Measurements from ENCODE around the gene SLC16A10. TPM values are rescaled to one million over a fixed set of nuclear protein-coding genes. Genes with fewer than 3 reads are reported as not detected.

Gene SLC16A10
- total RNA-seq, 5 donors from 2014 or later (not counting 1 experiment from before 2014, with no cell fraction given), result 10.2 to 16.5 (median 14.3) TPM

- H3K9me3 ChIP-seq, result peaks cover 10% of the 10 kb centered on the region
- no peaks in the 10 kb centered on the region for H3K27me3 ChIP-seq (replicated peaks in 1 of 2; ENCODE audit: control insufficient read depth in 2 of 2, extremely low read depth in 1 of 2, insufficient read depth in 2 of 2, low read length in 1 of 2)
- peaks cover 0 to 6% (median 0%) of the 10 kb centered on the region in 3 donors for H3K4me1 Mint-ChIP-seq
- no peak overlapping the region for H3K27ac ChIP-seq (ENCODE audit: low read length)
- POLR2A ChIA-PET, result interaction anchor here in 1 of 2 donors (0.6 kb wide), 1 partner anchor 11 kb away, joined by 3 read pairs; no protein-coding TSS in a partner anchor
- H3K9me3 Mint-ChIP-seq, result peaks cover 11 to 30% (median 19%) of the 10 kb centered on the region in 3 donors
- H3K4me1 ChIP-seq (ENCODE audit: control insufficient read depth in 1 of 2, extremely low read depth in 1 of 2, insufficient read depth in 2 of 2, low read length in 2 of 2), result no peaks in the 10 kb centered on the region
- H3K27ac Mint-ChIP-seq, result no peak overlapping the region
- ATAC-seq (replicated peaks in 1 of 4), result no peak
- no peaks in the 10 kb centered on the region for H3K27me3 Mint-ChIP-seq
- H3K4me3 Mint-ChIP-seq, result no peak overlapping the region
- H3K4me3 ChIP-seq (ENCODE audit: control insufficient read depth in 1 of 2, extremely low read depth in 1 of 2, low read length in 1 of 2), result no peak overlapping the region
- WGBS (ENCODE audit: insufficient coverage), result 83% methylated on average over 1 of the region's 2 CpGs
- H3K36me3 Mint-ChIP-seq, result peaks cover 78% of the 10 kb centered on the region
- DNase-seq, result no peak
- H3K36me3 ChIP-seq (ENCODE audit: control insufficient read depth in 2 of 2, extremely low read depth in 1 of 2, insufficient read depth in 1 of 2, low read length in 1 of 2), result peaks cover 8 to 37% of the 10 kb centered on the region in 2 donors
- CTCF ChIA-PET, result interaction anchor here in 1 of 2 donors (1.0 kb wide), 1 partner anchor 49 kb away, joined by 5 read pairs; no protein-coding TSS in a partner anchor
Measured at GRCh38 chr6:111276335-111276734, 189.0 kb downstream of the SLC16A10 start.

DNA sequence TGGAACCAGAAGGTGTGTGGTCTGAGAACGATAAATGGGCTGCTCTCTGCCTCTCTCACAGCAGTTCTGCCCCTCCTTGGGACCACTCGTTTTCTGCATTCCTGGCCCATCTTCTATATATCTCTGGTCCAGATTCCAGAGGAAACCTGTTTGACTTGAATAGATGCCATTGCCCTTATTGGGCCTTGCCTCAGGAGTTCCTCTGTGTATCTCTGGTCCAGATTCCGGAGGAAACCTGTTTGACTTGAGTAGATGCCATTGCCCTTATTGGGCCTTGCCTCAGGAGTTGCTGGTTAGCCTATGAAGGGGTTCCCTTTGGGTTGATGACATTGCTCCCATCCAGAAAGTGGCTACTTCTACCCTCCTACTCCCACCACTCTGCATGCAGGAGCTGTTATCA, 189.4 kb downstream of the SLC16A10 start:
- Histone ChIP-seq H3K27ac (ENCODE audit: low read length) (no peak overlapping the region), H3K4me3 (ENCODE audit: control insufficient read depth in 1 of 2, extremely low read depth in 1 of 2, low read length in 1 of 2) (no peak overlapping the region), H3K4me1 (ENCODE audit: control insufficient read depth in 1 of 2, extremely low read depth in 1 of 2, insufficient read depth in 2 of 2, low read length in 2 of 2) (no peaks in the 10 kb centered on the region), H3K36me3 (ENCODE audit: control insufficient read depth in 2 of 2, extremely low read depth in 1 of 2, insufficient read depth in 1 of 2, low read length in 1 of 2) (peaks cover 8 to 37% of the 10 kb centered on the region in 2 donors), H3K9me3 (peaks cover 10% of the 10 kb centered on the region), H3K27me3 (replicated peaks in 1 of 2; ENCODE audit: control insufficient read depth in 2 of 2, extremely low read depth in 1 of 2, insufficient read depth in 2 of 2, low read length in 1 of 2) (no peaks in the 10 kb centered on the region)
- Mint-ChIP-seq H3K36me3 (peaks cover 80% of the 10 kb centered on the region), H3K27ac (no peak overlapping the region), H3K4me3 (no peak overlapping the region), H3K9me3 (peaks cover 11 to 30% (median 19%) of the 10 kb centered on the region in 3 donors), H3K27me3 (no peaks in the 10 kb centered on the region), H3K4me1 (peaks cover 0 to 6% (median 0%) of the 10 kb centered on the region in 3 donors)
- 80% methylated on average over 3 of the region's 3 CpGs for WGBS (ENCODE audit: insufficient coverage)
- ATAC-seq (replicated peaks in 1 of 4), result no peak
- no peak for DNase-seq
- ChIA-PET POLR2A (interaction anchor here in 1 of 2 donors (0.6 kb wide), 1 partner anchor 206 kb away, joined by 5 read pairs; the partner anchor contains the start of gene REV3L), CTCF (no interaction called here)

GRCh38 chr6:111277819-111278218, 190.5 kb downstream of the SLC16A10 start:
- ATAC-seq (replicated peaks in 1 of 4) (no peak), DNase-seq (no peak)
- H3K4me1 Mint-ChIP-seq, result peaks cover 0 to 6% (median 0%) of the 10 kb centered on the region in 3 donors
- ChIA-PET POLR2A (no interaction called here), CTCF (no interaction called here)
- no peak overlapping the region for H3K27ac ChIP-seq (ENCODE audit: low read length)
- H3K4me3 Mint-ChIP-seq, result no peak overlapping the region
- H3K9me3 ChIP-seq, result peaks cover 10% of the 10 kb centered on the region
- H3K36me3 ChIP-seq (ENCODE audit: control insufficient read depth in 2 of 2, extremely low read depth in 1 of 2, insufficient read depth in 1 of 2, low read length in 1 of 2), result peaks cover 8 to 37% of the 10 kb centered on the region in 2 donors
- peaks cover 89% of the 10 kb centered on the region for H3K36me3 Mint-ChIP-seq
- no peak overlapping the region for H3K27ac Mint-ChIP-seq
- H3K27me3 Mint-ChIP-seq, result no peaks in the 10 kb centered on the region
- H3K27me3 ChIP-seq (replicated peaks in 1 of 2; ENCODE audit: control insufficient read depth in 2 of 2, extremely low read depth in 1 of 2, insufficient read depth in 2 of 2, low read length in 1 of 2), result no peaks in the 10 kb centered on the region
- H3K4me3 ChIP-seq (ENCODE audit: control insufficient read depth in 1 of 2, extremely low read depth in 1 of 2, low read length in 1 of 2), result no peak overlapping the region
- 90% methylated on average over 1 of the region's 1 CpG for WGBS (ENCODE audit: insufficient coverage)
- H3K4me1 ChIP-seq (ENCODE audit: control insufficient read depth in 1 of 2, extremely low read depth in 1 of 2, insufficient read depth in 2 of 2, low read length in 2 of 2), result no peaks in the 10 kb centered on the region
- H3K9me3 Mint-ChIP-seq, result peaks cover 11 to 30% (median 19%) of the 10 kb centered on the region in 3 donors

DNA sequence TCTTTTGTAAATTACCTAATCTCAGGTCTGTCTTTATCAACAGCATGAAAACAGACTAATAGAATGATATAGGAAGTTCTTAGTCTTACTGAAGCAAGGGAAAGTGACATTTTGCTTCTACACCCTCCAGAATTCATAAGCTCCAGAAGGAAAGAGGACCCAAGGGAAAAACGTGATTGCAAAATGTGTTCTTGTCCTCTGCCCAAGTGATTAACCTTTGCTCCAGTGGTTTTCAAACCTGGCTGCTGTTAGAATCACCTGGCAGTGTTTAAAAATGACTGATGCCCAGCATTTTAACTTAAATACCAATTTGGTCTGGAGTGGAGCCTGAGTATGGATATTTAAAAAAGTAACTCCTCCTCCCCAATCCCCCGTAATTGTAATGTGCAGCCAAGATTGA, 191.4 kb downstream of the SLC16A10 start:
- POLR2A ChIA-PET, result no interaction called here
- peaks cover 10% of the 10 kb centered on the region for H3K9me3 ChIP-seq
- no peak overlapping the region for H3K27ac ChIP-seq (ENCODE audit: low read length)
- ATAC-seq (replicated peaks in 1 of 4), result no peak
- H3K4me1 ChIP-seq (ENCODE audit: control insufficient read depth in 1 of 2, extremely low read depth in 1 of 2, insufficient read depth in 2 of 2, low read length in 2 of 2), result no peaks in the 10 kb centered on the region
- H3K9me3 Mint-ChIP-seq, result peaks cover 11 to 24% (median 14%) of the 10 kb centered on the region in 3 donors
- CTCF ChIA-PET, result interaction anchor here in 1 of 2 donors (0.6 kb wide), 2 partner anchors 432 to 890 kb away, joined by 3 to 4 read pairs; no protein-coding TSS in a partner anchor
- no peaks in the 10 kb centered on the region for H3K27me3 Mint-ChIP-seq
- 100% methylated on average over 1 of the region's 2 CpGs for WGBS (ENCODE audit: insufficient coverage)
- no peak overlapping the region for H3K27ac Mint-ChIP-seq
- H3K36me3 ChIP-seq (ENCODE audit: control insufficient read depth in 2 of 2, extremely low read depth in 1 of 2, insufficient read depth in 1 of 2, low read length in 1 of 2), result peaks cover 8 to 37% of the 10 kb centered on the region in 2 donors
- peaks cover 0 to 6% (median 0%) of the 10 kb centered on the region in 3 donors for H3K4me1 Mint-ChIP-seq
- no peak overlapping the region for H3K4me3 ChIP-seq (ENCODE audit: control insufficient read depth in 1 of 2, extremely low read depth in 1 of 2, low read length in 1 of 2)
- no peaks in the 10 kb centered on the region for H3K27me3 ChIP-seq (replicated peaks in 1 of 2; ENCODE audit: control insufficient read depth in 2 of 2, extremely low read depth in 1 of 2, insufficient read depth in 2 of 2, low read length in 1 of 2)
- no peak overlapping the region for H3K4me3 Mint-ChIP-seq
- H3K36me3 Mint-ChIP-seq, result peaks cover 86% of the 10 kb centered on the region
- no peak for DNase-seq

GRCh38 chr6:111280445-111280955, 193.2 kb downstream of the SLC16A10 start:
- Histone ChIP-seq H3K4me1 (ENCODE audit: control insufficient read depth in 1 of 2, extremely low read depth in 1 of 2, insufficient read depth in 2 of 2, low read length in 2 of 2) (no peaks in the 10 kb centered on the region), H3K9me3 (peaks cover 10% of the 10 kb centered on the region), H3K27ac (ENCODE audit: low read length) (no peak overlapping the region), H3K36me3 (ENCODE audit: control insufficient read depth in 2 of 2, extremely low read depth in 1 of 2, insufficient read depth in 1 of 2, low read length in 1 of 2) (peaks cover 8 to 31% of the 10 kb centered on the region in 2 donors), H3K27me3 (replicated peaks in 1 of 2; ENCODE audit: control insufficient read depth in 2 of 2, extremely low read depth in 1 of 2, insufficient read depth in 2 of 2, low read length in 1 of 2) (no peaks in the 10 kb centered on the region), H3K4me3 (ENCODE audit: control insufficient read depth in 1 of 2, extremely low read depth in 1 of 2, low read length in 1 of 2) (no peak overlapping the region)
- no peak for DNase-seq
- H3K27ac Mint-ChIP-seq, result no peak overlapping the region
- H3K36me3 Mint-ChIP-seq, result peaks cover 81% of the 10 kb centered on the region
- H3K9me3 Mint-ChIP-seq, result peaks cover 4 to 11% (median 5%) of the 10 kb centered on the region in 3 donors
- H3K4me3 Mint-ChIP-seq, result no peak overlapping the region
- ATAC-seq (replicated peaks in 1 of 4), result no peak
- peaks cover 0 to 6% (median 0%) of the 10 kb centered on the region in 3 donors for H3K4me1 Mint-ChIP-seq
- POLR2A ChIA-PET, result no interaction called here
- CTCF ChIA-PET, result interaction anchor here in 1 of 2 donors (0.6 kb wide), 1 partner anchor 322 kb away, joined by 3 read pairs; no protein-coding TSS in a partner anchor
- no peaks in the 10 kb centered on the region for H3K27me3 Mint-ChIP-seq
- no CpG with 5 or more reads among the region's 4 CpGs for WGBS (ENCODE audit: insufficient coverage)

All from T-cell (primary cell).